ENCODE measurements around the gene SLC22A16.
"Not testable (repeated sequence)": the region's sequence is repeated elsewhere in the genome, so short reads cannot be mapped to it uniquely, and the experiment has no call there.

Gene SLC22A16

DNA sequence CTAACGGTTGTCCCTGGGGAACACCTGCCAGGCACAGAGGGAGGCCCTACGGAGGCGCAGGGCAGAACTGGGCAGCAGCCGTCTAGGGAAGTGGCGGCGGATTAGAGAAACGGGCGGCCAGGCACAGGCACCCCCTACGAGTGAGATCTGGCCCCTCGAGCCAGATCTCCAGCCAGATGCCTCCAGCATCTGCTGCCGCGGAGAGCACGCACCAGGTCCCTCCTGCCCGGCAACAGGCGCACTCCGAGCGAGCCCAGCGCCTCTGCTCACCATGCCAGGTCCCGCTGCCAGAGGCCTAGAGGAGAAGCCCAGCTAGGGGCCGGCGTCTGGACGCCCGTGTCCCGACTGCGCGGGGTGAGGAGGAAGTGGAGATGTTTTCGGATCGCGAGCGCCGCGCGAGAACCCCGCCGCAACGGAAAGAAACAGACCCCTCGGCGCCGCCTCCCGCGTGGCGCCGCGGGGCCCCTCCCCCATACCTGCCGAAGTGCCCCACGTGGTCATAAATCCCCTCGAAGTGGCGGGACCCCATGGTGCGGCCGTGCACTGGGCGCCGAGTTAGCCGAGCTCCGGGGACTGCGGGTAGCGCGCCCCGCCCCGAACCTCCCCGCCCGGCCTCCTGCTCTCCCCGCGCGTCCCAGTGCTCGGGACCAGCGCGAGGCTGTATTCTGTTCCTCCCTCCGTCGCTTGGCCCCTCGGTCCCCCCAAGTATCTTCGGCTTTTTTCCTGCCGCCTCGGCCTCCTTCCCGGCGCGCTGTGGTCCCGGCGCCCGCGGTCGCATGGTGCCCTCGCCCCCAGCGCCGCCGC, at the start of gene SLC22A16:
TSS of gene SLC22A16 (minus strand) at position 568 of the 804 bp plus-strand sequence. CDS start at position 529, 39 bp downstream.
- no peak for DNase-seq

GRCh38 chr6:110525001-110525400, 48.6 kb upstream of the SLC22A16 start:
- DNase-seq: no peak

DNA sequence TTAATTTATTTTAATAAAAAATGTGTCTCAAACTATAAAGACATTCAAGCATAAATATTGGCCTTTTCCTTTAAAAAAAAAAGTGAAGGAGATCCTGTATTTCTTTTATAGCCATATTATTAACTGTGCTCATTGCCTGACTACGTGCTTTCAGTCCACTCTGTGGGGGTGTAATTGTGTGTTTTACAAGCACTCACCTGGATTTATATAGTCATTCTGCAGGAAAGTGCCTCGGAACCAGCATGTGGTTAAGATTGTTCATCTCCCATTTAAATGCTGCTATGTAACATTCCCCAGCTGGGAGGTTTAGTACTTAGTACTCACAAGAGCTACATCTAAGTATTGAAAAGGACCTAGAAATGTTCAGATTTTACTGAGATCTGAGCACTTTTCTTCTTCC, 47.9 kb upstream of the SLC22A16 start:
- DNase-seq: no peak

GRCh38 chr6:110523451-110524021, 47.1 kb upstream of the SLC22A16 start:
- DNase-seq: no peak

- DNase-seq: no peak
Observed at GRCh38 chr6:110522427-110522826, 46.0 kb upstream of the SLC22A16 start.

- no peak for DNase-seq
Observed at GRCh38 chr6:110520992-110521543, 44.7 kb upstream of the SLC22A16 start.

DNA sequence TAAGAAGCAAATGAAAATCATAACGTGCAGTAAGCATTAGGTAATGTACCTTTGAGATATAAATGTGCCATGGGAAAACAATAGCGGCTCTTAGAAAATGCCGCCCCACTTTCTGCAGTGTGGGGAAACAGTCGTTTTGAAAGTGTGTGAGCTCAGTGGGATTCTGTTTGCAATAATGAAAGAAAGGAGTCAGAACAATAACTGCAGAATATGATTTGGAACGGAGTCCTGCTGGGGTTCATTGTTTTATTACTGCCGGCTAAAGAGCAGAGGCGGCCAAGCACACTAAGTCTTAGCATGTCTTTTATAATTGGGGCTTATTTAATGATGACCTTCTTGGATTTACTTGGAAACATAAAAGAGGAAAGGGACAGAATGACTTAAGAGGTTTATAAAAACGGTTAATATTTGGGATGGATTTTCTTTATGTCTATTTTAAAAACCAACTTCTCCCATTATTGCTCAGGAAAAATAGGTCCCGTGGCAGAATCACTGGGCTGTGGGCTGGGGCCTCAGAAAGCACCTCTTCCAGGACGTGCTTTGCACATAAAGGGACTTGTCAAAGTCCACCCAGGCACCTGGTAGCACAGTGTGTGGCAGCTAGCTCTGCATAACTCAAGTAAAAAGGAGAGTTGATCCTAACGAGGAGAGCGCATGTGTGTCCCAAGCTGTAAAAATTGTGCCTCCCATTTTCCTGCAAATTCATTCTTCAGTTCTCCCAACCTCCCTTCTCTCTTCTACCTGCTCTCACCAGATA, 44.0 kb upstream of the SLC22A16 start:
- no peak for DNase-seq

- no peak for DNase-seq
Observed at GRCh38 chr6:110517601-110518281, 41.3 kb upstream of the SLC22A16 start.

GRCh38 chr6:110517034-110517433, 40.6 kb upstream of the SLC22A16 start:
- DNase-seq: no peak

- no peak for DNase-seq
Observed at GRCh38 chr6:110514818-110515217, 38.4 kb upstream of the SLC22A16 start.

DNA sequence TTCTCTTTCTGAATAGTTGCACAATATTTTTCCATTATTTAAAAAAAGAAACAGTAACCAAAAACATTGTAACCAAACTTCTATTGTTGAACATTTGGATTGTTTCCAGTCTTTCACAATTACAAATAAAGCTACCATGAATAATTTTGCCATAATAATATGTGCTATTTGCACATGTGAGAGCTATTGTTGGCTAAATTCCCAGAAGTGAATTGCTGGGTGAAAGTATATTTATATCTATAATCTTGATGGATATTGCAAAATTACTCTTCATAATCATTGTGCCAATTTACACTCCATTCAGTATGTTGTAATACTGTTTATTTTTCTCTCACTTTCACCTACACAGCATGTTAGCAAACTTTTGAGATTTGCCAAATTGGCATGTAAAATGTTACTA, 36.6 kb upstream of the SLC22A16 start:
- no peak for DNase-seq

- not testable (repeated sequence) for DNase-seq
Observed at GRCh38 chr6:110512549-110512948, 36.1 kb upstream of the SLC22A16 start.

DNA sequence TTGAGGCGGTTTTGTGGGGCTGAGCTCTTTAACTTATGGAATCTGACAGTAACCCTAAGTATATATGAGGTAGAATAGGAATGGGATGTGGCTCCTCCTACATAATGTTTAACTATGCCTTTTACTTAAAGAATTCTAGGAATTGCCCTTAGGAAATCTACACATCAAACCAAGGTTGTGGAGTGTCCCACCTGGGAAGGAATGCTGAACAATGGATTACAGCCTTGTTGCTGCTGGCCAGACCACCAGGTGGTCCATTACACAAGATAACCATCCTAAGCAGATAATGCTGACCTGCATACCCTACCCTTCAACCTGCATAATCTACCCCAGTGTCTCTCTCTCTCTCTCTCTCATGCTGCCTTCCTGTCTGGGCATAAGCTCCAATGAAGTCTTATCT, 35.0 kb upstream of the SLC22A16 start:
- DNase-seq: no peak

- DNase-seq: no peak
Observed at GRCh38 chr6:110509617-110510241, 33.3 kb upstream of the SLC22A16 start.

DNA sequence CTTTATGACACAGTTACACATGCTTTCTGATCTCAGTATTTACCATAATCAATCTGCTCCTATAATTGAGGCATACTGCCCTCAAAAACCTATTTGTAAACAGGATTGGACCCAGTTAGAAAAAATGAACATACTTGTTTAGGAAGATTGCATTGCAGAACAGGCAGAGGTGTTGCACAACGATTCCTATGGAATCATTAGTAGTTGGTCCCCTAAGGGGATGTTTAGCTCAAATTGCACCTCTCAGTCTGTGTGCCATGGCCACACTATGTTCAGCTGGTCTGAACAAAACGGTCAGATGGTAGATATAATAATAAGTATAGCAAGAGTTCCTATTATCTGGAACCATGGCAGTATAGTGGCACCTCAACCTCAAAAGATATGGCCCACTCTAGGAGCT, 28.5 kb upstream of the SLC22A16 start:
- not testable (repeated sequence) for DNase-seq

GRCh38 chr6:110495949-110496348, 19.5 kb upstream of the SLC22A16 start:
- DNase-seq: no peak

- DNase-seq: no peak
Observed at GRCh38 chr6:110493253-110493800, 16.9 kb upstream of the SLC22A16 start.

- no peak for DNase-seq
Observed at GRCh38 chr6:110492584-110492983, 16.2 kb upstream of the SLC22A16 start.

DNA sequence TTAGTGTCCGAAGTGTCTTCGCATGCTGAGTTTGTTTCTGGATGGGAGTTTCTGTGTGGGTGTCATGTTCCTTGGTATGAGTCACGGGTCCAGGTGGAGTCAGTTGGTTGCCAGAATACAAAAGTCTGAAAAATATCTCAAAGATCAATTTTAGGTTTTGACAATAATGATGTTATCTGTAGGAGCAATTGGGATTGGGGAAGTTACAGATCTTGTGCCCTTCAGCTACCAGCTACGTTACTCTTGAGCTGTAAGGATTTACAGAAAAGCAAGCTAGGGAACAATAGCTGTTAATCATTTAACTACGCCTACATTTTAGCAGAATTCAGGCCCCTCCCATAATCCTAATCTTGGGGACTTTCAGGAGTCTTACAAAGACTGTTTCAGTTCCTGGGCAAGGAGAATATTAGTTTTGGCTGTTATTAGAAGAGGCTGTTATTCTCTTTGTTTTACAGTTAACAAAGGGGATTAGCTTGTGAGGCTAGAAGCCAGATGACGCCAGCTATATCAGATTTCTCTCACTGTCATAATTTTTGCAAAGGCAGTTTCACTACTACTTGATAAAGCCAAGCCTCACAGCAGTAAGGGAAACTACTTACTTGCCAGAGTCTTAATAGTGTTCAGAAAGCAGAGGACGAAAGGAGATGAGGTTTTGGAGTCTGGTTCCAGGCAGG, 15.4 kb upstream of the SLC22A16 start:
- DNase-seq: no peak

DNA sequence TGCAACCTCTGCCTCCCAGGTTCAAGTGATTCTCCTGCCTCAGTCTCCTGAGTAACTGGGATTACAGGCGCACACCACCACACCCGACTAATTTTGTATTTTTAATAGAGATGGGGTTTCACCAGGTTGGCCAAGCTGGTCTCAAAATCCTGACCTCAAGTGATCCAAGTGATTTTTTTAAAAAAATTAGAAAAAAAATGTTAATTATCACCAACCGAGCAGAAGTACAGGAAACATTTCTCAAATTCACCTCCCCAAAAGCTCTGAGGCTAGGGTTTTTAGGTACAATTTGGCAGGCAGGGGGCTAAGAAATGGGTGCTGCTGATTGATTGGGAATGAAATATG, 14.9 kb upstream of the SLC22A16 start:
- DNase-seq: no peak

- no peak for DNase-seq
Observed at GRCh38 chr6:110490110-110490509, 13.7 kb upstream of the SLC22A16 start.

All from activated CD4-positive, alpha-beta T cell treated with anti-CD3 and anti-CD28 coated beads for 4 hours (primary cell).